ENCODE measurements around the gene C19orf81. TPM values are rescaled to one million over a fixed set of nuclear protein-coding genes. Genes with fewer than 3 reads are reported as not detected.

C19orf81 gene
- total and polyA plus RNA-seq, 4 donors: 1.4 to 7.1 (median 6.2) TPM

GRCh38 chr19:50705422-50706019 is 56.3 kb downstream of the C19orf81 start:
- DNase-seq (ENCODE audit: low read depth in 4 of 6, low spot score in 6 of 6): peak in 2 of 6 donors; percentile 65 to 81
- Histone ChIP-seq H3K9me3 (ENCODE audit: control insufficient read depth, insufficient read depth, low read length) (no peaks in the 10 kb centered on the region), H3K4me1 (ENCODE audit: control insufficient read depth, insufficient read depth, low read length) (no peaks in the 10 kb centered on the region), H3K27ac (ENCODE audit: low read depth, low read length) (no peak overlapping the region), H3K36me3 (ENCODE audit: control insufficient read depth, insufficient read depth, low read length) (peaks cover 61% of the 10 kb centered on the region), H3K4me3 (ENCODE audit: low read depth, low read length) (no peak overlapping the region), H3K27me3 (ENCODE audit: control insufficient read depth, insufficient read depth, low read length) (no peaks in the 10 kb centered on the region)
- WGBS (ENCODE audit: insufficient coverage): 42% methylated on average over 6 of the region's 9 CpGs

GRCh38 chr19:50706387-50706786 is 57.1 kb downstream of the C19orf81 start:
- Histone ChIP-seq H3K4me1 (ENCODE audit: control insufficient read depth, insufficient read depth, low read length) (no peaks in the 10 kb centered on the region), H3K36me3 (ENCODE audit: control insufficient read depth, insufficient read depth, low read length) (peaks cover 65% of the 10 kb centered on the region), H3K9me3 (ENCODE audit: control insufficient read depth, insufficient read depth, low read length) (no peaks in the 10 kb centered on the region), H3K4me3 (ENCODE audit: low read depth, low read length) (no peak overlapping the region), H3K27ac (ENCODE audit: low read depth, low read length) (no peak overlapping the region), H3K27me3 (ENCODE audit: control insufficient read depth, insufficient read depth, low read length) (no peaks in the 10 kb centered on the region)
- 95% methylated on average over 4 of the region's 5 CpGs for WGBS (ENCODE audit: insufficient coverage)
- DNase-seq (ENCODE audit: low read depth in 4 of 6, low spot score in 6 of 6): no peak

GRCh38 chr19:50708179-50708879 is 59.1 kb downstream of the C19orf81 start:
- Histone ChIP-seq H3K36me3 (ENCODE audit: control insufficient read depth, insufficient read depth, low read length) (peaks cover 69% of the 10 kb centered on the region), H3K4me3 (ENCODE audit: low read depth, low read length) (no peak overlapping the region), H3K27me3 (ENCODE audit: control insufficient read depth, insufficient read depth, low read length) (no peaks in the 10 kb centered on the region), H3K27ac (ENCODE audit: low read depth, low read length) (no peak overlapping the region), H3K4me1 (ENCODE audit: control insufficient read depth, insufficient read depth, low read length) (no peaks in the 10 kb centered on the region), H3K9me3 (ENCODE audit: control insufficient read depth, insufficient read depth, low read length) (no peaks in the 10 kb centered on the region)
- no peak for DNase-seq (ENCODE audit: low read depth in 4 of 6, low spot score in 6 of 6)
- WGBS (ENCODE audit: insufficient coverage): 89% methylated on average over 6 of the region's 12 CpGs

Other genes with a start within 250 kb of the C19orf81 start
- gene SPIB, start 230.5 kb upstream of the C19orf81 start, total RNA-seq: under 1 TPM; 0.06 to 0.40 TPM
- under 1 TPM; 0.35 to 0.47 TPM for gene SPIB, start 230.5 kb upstream of the C19orf81 start, polyA plus RNA-seq (ENCODE audit: insufficient read length in 2 of 2)
- gene MYBPC2, start 216.6 kb upstream of the C19orf81 start, total RNA-seq: 1 to 10 TPM in 1 of 2 donors, under 1 TPM in 1; 0.89 to 3.5 TPM
- gene MYBPC2, start 216.6 kb upstream of the C19orf81 start, polyA plus RNA-seq (ENCODE audit: insufficient read length in 2 of 2): 1 to 10 TPM in 1 of 2 donors, under 1 TPM in 1; 0.62 to 2.0 TPM
- 100 to 1,000 TPM in 1 of 2 donors, 10 to 100 TPM in 1; 78.4 to 184 TPM for gene EMC10, start 172.9 kb upstream of the C19orf81 start, total RNA-seq
- gene EMC10, start 172.9 kb upstream of the C19orf81 start, polyA plus RNA-seq (ENCODE audit: insufficient read length in 2 of 2): 100 to 1,000 TPM; 256 to 267 TPM
- 1 to 10 TPM; 4.2 to 5.8 TPM for gene GARIN5A, start 172.6 kb upstream of the C19orf81 start, total RNA-seq
- 10 to 100 TPM; 11.6 to 14.1 TPM for gene GARIN5A, start 172.6 kb upstream of the C19orf81 start, polyA plus RNA-seq (ENCODE audit: insufficient read length in 2 of 2)
- gene JOSD2, start 138.3 kb upstream of the C19orf81 start, total RNA-seq: 10 to 100 TPM in 1 of 2 donors, 1 to 10 TPM in 1; 9.3 to 19.8 TPM
- gene JOSD2, start 138.3 kb upstream of the C19orf81 start, polyA plus RNA-seq (ENCODE audit: insufficient read length in 2 of 2): 10 to 100 TPM; 27.7 to 29.8 TPM
- 1 to 10 TPM; 1.5 to 1.6 TPM for gene ASPDH, start 135.5 kb upstream of the C19orf81 start, total RNA-seq
- gene ASPDH, start 135.5 kb upstream of the C19orf81 start, polyA plus RNA-seq (ENCODE audit: insufficient read length in 2 of 2): 1 to 10 TPM; 6.7 to 7.7 TPM
- 10 to 100 TPM; 30.4 to 55.2 TPM for gene LRRC4B, start 81.0 kb upstream of the C19orf81 start, total RNA-seq
- gene LRRC4B, start 81.0 kb upstream of the C19orf81 start, polyA plus RNA-seq (ENCODE audit: insufficient read length in 2 of 2): 100 to 1,000 TPM; 208 to 209 TPM
- 10 to 100 TPM; 10.0 to 21.8 TPM for gene SYT3, start 9.6 kb upstream of the C19orf81 start, total RNA-seq
- gene SYT3, start 9.6 kb upstream of the C19orf81 start, polyA plus RNA-seq (ENCODE audit: insufficient read length in 2 of 2): 10 to 100 TPM; 76.9 to 84.1 TPM
- gene SHANK1, start 70.4 kb downstream of the C19orf81 start, total RNA-seq: 10 to 100 TPM in 1 of 2 donors, 1 to 10 TPM in 1; 8.4 to 17.6 TPM
- 100 to 1,000 TPM; 106 to 116 TPM for gene SHANK1, start 70.4 kb downstream of the C19orf81 start, polyA plus RNA-seq (ENCODE audit: insufficient read length in 2 of 2)
- gene CLEC11A, start 73.9 kb downstream of the C19orf81 start, total RNA-seq: 10 to 100 TPM; 17.0 to 44.7 TPM
- gene CLEC11A, start 73.9 kb downstream of the C19orf81 start, polyA plus RNA-seq (ENCODE audit: insufficient read length in 2 of 2): 10 to 100 TPM; 29.4 to 37.4 TPM
- not detected for gene GPR32, start 121.0 kb downstream of the C19orf81 start, total RNA-seq
- gene GPR32, start 121.0 kb downstream of the C19orf81 start, polyA plus RNA-seq (ENCODE audit: insufficient read length in 2 of 2): under 1 TPM in 1 of 2 donors, not detected in 1; 0.12 TPM
- gene ACP4, start 141.0 kb downstream of the C19orf81 start, total RNA-seq: not detected
- under 1 TPM in 1 of 2 donors, not detected in 1; 0.44 TPM for gene ACP4, start 141.0 kb downstream of the C19orf81 start, polyA plus RNA-seq (ENCODE audit: insufficient read length in 2 of 2)
- 1 to 10 TPM in 1 of 2 donors, under 1 TPM in 1; 0.50 to 1.3 TPM for gene KLK1, start 174.3 kb downstream of the C19orf81 start, total RNA-seq
- 1 to 10 TPM in 1 of 2 donors, not detected in 1; 2.0 TPM for gene KLK1, start 174.3 kb downstream of the C19orf81 start, polyA plus RNA-seq (ENCODE audit: insufficient read length in 2 of 2)
- gene KLK15, start 184.1 kb downstream of the C19orf81 start, total RNA-seq: not detected
- not detected for gene KLK15, start 184.1 kb downstream of the C19orf81 start, polyA plus RNA-seq (ENCODE audit: insufficient read length in 2 of 2)
- gene KLK3, start 205.5 kb downstream of the C19orf81 start, total RNA-seq: not detected
- not detected for gene KLK3, start 205.5 kb downstream of the C19orf81 start, polyA plus RNA-seq (ENCODE audit: insufficient read length in 2 of 2)
- gene KLK2, start 224.0 kb downstream of the C19orf81 start, total RNA-seq: under 1 TPM; 0.06 to 0.10 TPM
- gene KLK2, start 224.0 kb downstream of the C19orf81 start, polyA plus RNA-seq (ENCODE audit: insufficient read length in 2 of 2): under 1 TPM in 1 of 2 donors, not detected in 1; 0.38 TPM

Measured in spinal cord (tissue), 10 donors.